Natural killer cell (primary cell): ENCODE data around the gene SLC26A4. TPM values are rescaled to one million over a fixed set of nuclear protein-coding genes. Genes with fewer than 3 reads are reported as not detected.

ENCODE experiments used
- ATAC-seq, 3 donors: fragments of 150-1000 bp in 2 of 3; fragments of 200-7000 bp in 1 of 3; cut with Tn5 transposase; 1 replicate in 1 of 3; 2 replicates in 2 of 3; pipeline ENCODE4 v1.10.0; 2021; ENCODE audit warnings: mild to moderate bottlenecking in 2 of 3, moderate library complexity in 2 of 3
- DNase-seq, 2 donors: peaks; one replicate each; pipeline versions ENCODE4 v3.0.0 to v3.0.0-alpha.2; 2013 to 2021; ENCODE audit warnings: mixed read lengths in 1 of 2
- H3K27ac ChIP-seq: one replicate; pipeline ENCODE4 v1.5.1; 2013; ENCODE audit warnings: mild to moderate bottlenecking, low read length
- H3K27me3 ChIP-seq: one replicate; pipeline ENCODE4 v1.6.1; 2013; ENCODE audit warnings: low read length; ENCODE audit not compliant: control insufficient read depth, insufficient read depth
- H3K36me3 ChIP-seq: one replicate; pipeline ENCODE4 v1.6.1; 2013; ENCODE audit warnings: low read length; ENCODE audit not compliant: control insufficient read depth, insufficient read depth
- H3K4me1 ChIP-seq: one replicate; pipeline ENCODE4 v1.6.1; 2013; ENCODE audit warnings: low read length; ENCODE audit not compliant: control insufficient read depth, insufficient read depth
- H3K4me3 ChIP-seq: one replicate; pipeline ENCODE4 v1.5.1; 2013; ENCODE audit warnings: low read length
- H3K9me3 ChIP-seq: one replicate; pipeline ENCODE4 v1.6.1; 2013; ENCODE audit warnings: low read length; ENCODE audit not compliant: control insufficient read depth, insufficient read depth
- H3K27ac Mint-ChIP-seq, 2 donors: one replicate each; pipeline ENCODE4 v1.8.0; 2022; ENCODE audit warnings: mild to moderate bottlenecking in 2 of 2, mixed read lengths in 2 of 2, moderate library complexity in 1 of 2
- H3K27me3 Mint-ChIP-seq, 2 donors: one replicate each; pipeline ENCODE4 v1.8.0; 2022; ENCODE audit warnings: low read depth in 2 of 2, mixed read lengths in 2 of 2
- H3K36me3 Mint-ChIP-seq: one replicate; pipeline ENCODE4 v1.8.0; 2022; ENCODE audit warnings: mixed read lengths
- H3K4me1 Mint-ChIP-seq, 2 donors: one replicate each; pipeline ENCODE4 v1.8.0; 2022; ENCODE audit warnings: mixed read lengths in 2 of 2
- H3K4me3 Mint-ChIP-seq: one replicate; pipeline ENCODE4 v1.8.0; 2022; ENCODE audit warnings: mild to moderate bottlenecking, moderate library complexity, mixed read lengths
- H3K9me3 Mint-ChIP-seq, 2 donors: one replicate each; pipeline ENCODE4 v1.8.0; 2022; ENCODE audit warnings: mixed read lengths in 2 of 2
- WGBS: methylation state at CpG from one replicate; pipeline ENCODE4 v1.1.7; 2013; ENCODE audit warnings: missing lambda C conversion rate; ENCODE audit not compliant: insufficient coverage; 5-methylcytosine and 5-hydroxymethylcytosine counted together
- intact Hi-C: fragments of 100-400 bp; cut with micrococcal nuclease; formaldehyde crosslinking; loops from one replicate; pipeline ENCODE4 v1.14.2; 2022
- total RNA-seq, 4 donors: library from RNA; stranded (reverse); fragments of 120-200 nt in 1 of 4; gene quantifications; one replicate each; pipeline versions ENCODE4 v1.2.3 to v1.2.4, GENCODE V29; 2013 to 2022
- TF ChIP-seq, protein P1 (sequence below): fragments of 200-600 bp; IDR thresholded peaks from one replicate; pipeline ENCODE4 v1.8.0; 2022; ENCODE audit warnings: antibody characterized with exemption

Gene SLC26A4
- total RNA-seq, 3 donors from 2014 or later (not counting 1 experiment from before 2014, with no cell fraction given) = 0.45 TPM; not detected in 2

DNA sequence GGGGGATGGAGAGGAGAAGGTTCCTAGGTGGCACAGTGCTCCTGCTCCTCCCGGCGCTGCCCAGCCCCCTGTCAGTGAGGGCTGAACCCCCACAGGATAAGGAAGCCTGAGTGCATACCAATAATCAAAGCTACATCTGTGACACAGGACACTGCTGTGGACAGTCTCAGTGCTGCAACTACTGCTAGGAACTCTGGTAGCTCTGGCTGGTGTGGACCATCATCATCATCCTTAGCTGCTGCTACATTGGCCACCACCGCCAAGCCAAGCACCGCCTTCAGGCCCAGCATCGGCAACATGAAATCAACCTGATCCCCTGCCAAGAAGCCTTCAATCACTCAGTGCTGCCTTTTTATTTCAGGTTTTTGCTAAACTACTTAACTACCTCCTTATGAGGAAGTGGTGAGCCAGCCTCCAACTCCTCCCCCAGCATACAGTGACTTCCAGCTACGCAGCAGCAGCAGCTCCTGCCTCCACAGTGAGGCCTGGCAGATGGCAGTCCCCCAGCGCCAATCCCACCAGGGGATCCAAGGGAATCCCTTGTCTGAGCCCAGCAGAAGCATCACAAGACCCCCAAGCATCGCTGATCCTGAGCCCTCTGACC, 32.1 kb upstream of the SLC26A4 start:
- Mint-ChIP-seq H3K27me3 (no peaks in the 10 kb centered on the region), H3K9me3 (no peaks in the 10 kb centered on the region), H3K27ac (no peak overlapping the region), H3K36me3 (no peaks in the 10 kb centered on the region), H3K4me1 (no peaks in the 10 kb centered on the region), H3K4me3 (no peak overlapping the region)
- no peaks in the 10 kb centered on the region for H3K9me3 ChIP-seq
- TF ChIP-seq, protein P1, sequence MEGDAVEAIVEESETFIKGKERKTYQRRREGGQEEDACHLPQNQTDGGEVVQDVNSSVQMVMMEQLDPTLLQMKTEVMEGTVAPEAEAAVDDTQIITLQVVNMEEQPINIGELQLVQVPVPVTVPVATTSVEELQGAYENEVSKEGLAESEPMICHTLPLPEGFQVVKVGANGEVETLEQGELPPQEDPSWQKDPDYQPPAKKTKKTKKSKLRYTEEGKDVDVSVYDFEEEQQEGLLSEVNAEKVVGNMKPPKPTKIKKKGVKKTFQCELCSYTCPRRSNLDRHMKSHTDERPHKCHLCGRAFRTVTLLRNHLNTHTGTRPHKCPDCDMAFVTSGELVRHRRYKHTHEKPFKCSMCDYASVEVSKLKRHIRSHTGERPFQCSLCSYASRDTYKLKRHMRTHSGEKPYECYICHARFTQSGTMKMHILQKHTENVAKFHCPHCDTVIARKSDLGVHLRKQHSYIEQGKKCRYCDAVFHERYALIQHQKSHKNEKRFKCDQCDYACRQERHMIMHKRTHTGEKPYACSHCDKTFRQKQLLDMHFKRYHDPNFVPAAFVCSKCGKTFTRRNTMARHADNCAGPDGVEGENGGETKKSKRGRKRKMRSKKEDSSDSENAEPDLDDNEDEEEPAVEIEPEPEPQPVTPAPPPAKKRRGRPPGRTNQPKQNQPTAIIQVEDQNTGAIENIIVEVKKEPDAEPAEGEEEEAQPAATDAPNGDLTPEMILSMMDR = no peak
- intact Hi-C loops = no loop called here
- ATAC-seq = no peak
- no peak for DNase-seq
- no peak overlapping the region for H3K4me3 ChIP-seq
- no peak overlapping the region for H3K27ac ChIP-seq
- peaks cover 3% of the 10 kb centered on the region for H3K4me1 ChIP-seq
- no peaks in the 10 kb centered on the region for H3K27me3 ChIP-seq
- 63% methylated on average over 8 of the region's 8 CpGs for WGBS
- no peaks in the 10 kb centered on the region for H3K36me3 ChIP-seq

DNA sequence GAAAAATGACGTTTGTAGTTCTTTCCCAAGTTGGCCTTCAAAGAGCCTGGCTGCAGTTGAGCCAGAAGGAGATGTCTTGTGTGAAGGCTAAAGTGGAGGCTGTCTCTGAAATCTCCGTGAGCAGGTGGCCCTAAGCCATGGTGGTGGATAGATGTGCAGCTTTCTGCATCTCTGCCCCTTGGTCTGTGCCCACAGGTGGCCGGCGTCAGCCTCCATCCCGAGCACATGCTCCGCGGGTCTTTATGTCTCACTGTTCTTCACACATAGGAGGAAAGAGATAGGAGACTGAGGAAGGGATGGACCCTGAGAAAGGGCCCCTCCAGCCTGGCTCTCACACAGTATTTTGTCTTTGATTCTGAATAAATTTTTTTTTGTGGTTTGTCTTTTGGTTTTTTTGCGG, 30.3 kb upstream of the SLC26A4 start:
- peaks cover 3% of the 10 kb centered on the region for H3K4me1 ChIP-seq
- TF ChIP-seq, protein P1 = no peak
- Mint-ChIP-seq H3K27me3 (no peaks in the 10 kb centered on the region), H3K36me3 (no peaks in the 10 kb centered on the region), H3K27ac (no peak overlapping the region), H3K9me3 (no peaks in the 10 kb centered on the region), H3K4me1 (peaks cover 0 to 4% of the 10 kb centered on the region in 2 donors), H3K4me3 (no peak overlapping the region)
- DNase-seq = no peak
- no peak overlapping the region for H3K4me3 ChIP-seq
- 89% methylated on average over 8 of the region's 8 CpGs for WGBS
- H3K27ac ChIP-seq = no peak overlapping the region
- no peaks in the 10 kb centered on the region for H3K36me3 ChIP-seq
- no peaks in the 10 kb centered on the region for H3K9me3 ChIP-seq
- intact Hi-C loops = no loop called here
- no peak for ATAC-seq
- H3K27me3 ChIP-seq = no peaks in the 10 kb centered on the region

DNA sequence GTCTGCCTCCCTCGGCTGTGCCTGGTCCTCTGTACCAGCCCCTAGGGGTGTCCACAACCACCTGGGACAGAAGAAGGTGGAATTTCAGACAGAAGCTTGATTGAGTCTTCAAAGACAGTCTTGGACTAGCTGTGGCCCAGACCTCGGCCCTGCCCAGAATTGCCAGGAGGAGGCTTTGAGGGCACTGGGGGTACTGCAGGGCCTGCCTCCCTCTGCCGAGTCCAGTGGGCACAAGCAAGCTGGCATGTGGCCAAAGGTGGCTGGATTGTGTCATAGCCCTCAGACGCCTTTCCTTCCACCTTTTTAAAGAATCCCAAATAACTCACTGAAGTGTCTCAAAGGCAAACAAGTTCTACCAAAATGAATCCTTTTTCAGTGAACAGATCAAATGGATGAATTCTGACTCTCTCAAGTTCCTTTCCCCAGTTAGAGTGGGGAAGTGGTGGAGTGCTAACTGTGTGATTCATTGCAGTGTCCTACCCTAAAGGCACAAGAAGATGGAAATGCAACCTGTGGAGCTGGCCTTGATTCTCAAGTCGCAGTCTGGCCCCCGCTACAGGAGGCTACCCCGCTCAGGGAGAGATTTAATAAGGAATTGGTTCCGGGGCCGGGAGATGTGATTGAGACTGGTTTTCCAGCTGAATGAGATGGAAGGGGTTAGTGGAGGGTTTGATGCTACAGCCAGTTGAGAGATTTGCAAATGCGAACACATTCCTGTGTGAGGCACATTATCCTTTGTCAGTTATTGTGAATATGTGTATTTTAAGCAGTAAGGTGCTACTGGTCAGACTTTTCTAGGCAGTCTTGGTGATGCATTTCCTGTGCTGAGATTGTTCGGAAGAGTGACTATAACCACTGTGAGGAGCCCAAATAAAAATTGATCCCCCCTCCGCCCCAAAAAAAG, 28.8 kb upstream of the SLC26A4 start:
- H3K9me3 ChIP-seq = no peaks in the 10 kb centered on the region
- H3K27ac ChIP-seq = no peak overlapping the region
- intact Hi-C loops = no loop called here
- no peaks in the 10 kb centered on the region for H3K27me3 ChIP-seq
- Mint-ChIP-seq H3K36me3 (no peaks in the 10 kb centered on the region), H3K9me3 (no peaks in the 10 kb centered on the region), H3K27me3 (no peaks in the 10 kb centered on the region), H3K4me3 (no peak overlapping the region), H3K4me1 (peaks cover 0 to 6% of the 10 kb centered on the region in 2 donors), H3K27ac (no peak overlapping the region)
- peaks cover 3% of the 10 kb centered on the region for H3K4me1 ChIP-seq
- DNase-seq = no peak
- no peaks in the 10 kb centered on the region for H3K36me3 ChIP-seq
- WGBS = 95% methylated on average over 12 of the region's 12 CpGs
- TF ChIP-seq, protein P1 = no peak
- ATAC-seq = no peak
- no peak overlapping the region for H3K4me3 ChIP-seq
